ENCODE data around the gene CLCN3.
A peak's percentile ranks its signal among the peaks of the same experiment; 100 is the strongest.

The CLCN3 gene

DNA sequence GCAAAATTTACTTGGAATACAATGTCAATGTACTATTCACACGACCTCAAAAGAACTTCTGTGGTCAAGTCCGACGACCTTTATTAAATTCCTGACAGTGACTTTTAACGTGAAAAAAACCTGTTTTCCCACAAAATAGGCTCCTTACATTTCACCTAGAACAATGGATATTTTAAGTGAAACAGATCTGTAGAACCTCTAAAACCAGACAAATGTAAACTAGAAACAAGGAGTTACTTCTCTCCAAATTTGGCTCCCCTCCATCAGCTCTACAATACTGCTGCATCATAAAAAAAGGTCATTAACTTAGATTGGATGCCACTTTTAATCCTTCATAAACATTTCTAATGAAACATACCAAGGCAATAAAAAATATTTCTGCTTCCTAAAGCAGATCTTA is 9.2 kb upstream of the CLCN3 start:
- no peak for DNase-seq (ENCODE audit: low read depth)
- TF ChIP-seq, protein P1, sequence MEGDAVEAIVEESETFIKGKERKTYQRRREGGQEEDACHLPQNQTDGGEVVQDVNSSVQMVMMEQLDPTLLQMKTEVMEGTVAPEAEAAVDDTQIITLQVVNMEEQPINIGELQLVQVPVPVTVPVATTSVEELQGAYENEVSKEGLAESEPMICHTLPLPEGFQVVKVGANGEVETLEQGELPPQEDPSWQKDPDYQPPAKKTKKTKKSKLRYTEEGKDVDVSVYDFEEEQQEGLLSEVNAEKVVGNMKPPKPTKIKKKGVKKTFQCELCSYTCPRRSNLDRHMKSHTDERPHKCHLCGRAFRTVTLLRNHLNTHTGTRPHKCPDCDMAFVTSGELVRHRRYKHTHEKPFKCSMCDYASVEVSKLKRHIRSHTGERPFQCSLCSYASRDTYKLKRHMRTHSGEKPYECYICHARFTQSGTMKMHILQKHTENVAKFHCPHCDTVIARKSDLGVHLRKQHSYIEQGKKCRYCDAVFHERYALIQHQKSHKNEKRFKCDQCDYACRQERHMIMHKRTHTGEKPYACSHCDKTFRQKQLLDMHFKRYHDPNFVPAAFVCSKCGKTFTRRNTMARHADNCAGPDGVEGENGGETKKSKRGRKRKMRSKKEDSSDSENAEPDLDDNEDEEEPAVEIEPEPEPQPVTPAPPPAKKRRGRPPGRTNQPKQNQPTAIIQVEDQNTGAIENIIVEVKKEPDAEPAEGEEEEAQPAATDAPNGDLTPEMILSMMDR (IDR thresholded peaks at IDR 0.05; ENCODE audit: insufficient read depth, low read depth, low read length, missing control alignments) = no peak
- peak overlapping the region; percentile 95 for H3K4me3 ChIP-seq (ENCODE audit: low read depth, low read length)

DNA sequence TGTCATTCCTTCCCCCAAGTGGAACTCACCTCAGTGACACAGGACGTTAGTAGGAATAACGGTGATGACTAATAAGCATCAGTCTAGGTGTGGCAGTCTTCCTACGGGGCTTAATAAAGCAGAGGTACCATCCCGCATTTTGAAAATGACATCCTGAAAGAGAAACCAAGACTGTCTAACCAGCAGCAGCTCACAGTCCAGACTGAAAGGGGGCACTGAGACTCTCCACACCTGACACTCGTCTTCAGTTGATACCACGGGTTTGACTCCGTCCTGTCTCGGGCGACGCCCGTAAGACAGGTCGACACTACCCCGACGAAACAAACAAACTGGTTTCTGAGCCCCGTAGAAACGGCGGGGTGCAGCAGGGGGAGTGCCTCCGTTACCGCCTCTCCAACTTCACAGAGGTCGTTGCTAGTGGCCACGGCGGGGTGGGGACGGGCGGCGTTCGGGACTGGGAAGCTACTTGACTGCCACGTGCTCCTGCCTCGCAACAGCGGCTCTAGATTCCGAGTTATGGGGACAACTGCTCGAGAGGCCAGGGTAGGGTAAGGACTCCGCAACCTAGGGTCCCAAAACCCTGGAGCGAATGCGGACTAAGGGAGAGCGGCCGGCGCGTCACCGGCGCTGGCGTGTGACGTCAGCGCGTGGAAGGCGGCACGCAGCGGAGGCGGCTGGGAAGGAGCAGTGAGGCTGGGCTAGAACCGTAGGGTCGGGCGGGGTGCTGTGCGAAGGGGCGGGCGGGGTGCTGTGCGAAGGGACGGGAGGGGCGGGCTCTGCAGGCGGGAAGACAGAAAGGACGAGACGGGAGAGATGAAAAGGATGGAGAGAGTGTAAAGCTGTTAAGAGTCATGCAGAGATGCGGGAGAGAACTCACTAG is 8.1 kb upstream of the CLCN3 start, which contains the start of gene NEK1:
Gene NEK1, minus strand, starts transcription at position 593 of the 880 bp plus-strand sequence. CDS start 9,953 bp downstream, outside the sequence.
- DNase-seq (ENCODE audit: low read depth) = peak; percentile 93
- TF ChIP-seq, protein P1 (IDR thresholded peaks at IDR 0.05; ENCODE audit: insufficient read depth, low read depth, low read length, missing control alignments) = no peak

DNA sequence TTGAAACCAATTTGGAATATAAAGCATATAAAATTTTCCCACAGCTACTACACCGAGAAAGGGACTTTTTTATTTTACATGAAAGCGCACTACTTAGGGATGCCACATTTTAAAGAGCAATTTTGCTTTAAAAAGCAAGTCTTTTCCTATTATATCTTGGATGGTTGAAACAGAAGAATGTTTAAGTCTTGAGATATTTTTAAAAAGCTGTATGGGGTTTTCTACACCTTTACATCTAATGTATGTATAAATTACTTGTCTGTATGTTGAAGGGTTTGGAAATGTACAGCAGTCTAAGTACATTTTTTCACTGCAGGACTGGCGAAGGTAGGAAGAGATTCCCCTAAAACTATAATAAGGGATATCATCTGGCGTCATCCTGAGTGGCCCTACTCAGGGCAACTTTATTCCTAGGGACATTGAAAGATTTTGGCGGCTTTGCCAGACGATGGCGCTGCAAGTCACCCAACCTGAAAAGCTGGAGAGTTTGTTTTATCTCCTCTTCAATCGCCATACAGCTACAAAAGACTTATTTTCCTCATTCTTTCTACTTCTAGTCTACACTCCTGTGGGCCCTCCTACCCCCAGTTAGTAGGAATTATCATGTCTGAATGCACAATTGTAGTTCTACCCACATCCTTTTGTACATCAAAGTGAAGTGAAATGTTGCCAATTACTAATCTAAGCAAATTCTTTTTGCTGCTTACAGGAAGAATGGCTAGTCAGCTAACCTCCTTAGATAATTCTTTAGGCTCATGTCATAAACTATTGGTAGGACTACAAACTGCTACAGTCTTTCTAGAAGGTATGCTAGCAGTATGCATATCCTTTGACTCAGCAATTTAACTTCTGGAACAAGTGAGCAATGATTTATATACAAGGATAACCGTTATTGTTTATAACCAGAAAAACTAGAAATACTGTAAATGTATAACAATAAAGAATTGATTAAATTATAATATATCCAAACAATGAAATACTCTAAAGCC is 7.2 kb upstream of the CLCN3 start:
- TF ChIP-seq, protein P1 (IDR thresholded peaks at IDR 0.05; ENCODE audit: insufficient read depth, low read depth, low read length, missing control alignments) = peak; percentile 70
- peak overlapping the region; percentile 95 for H3K4me3 ChIP-seq (ENCODE audit: low read depth, low read length)
- DNase-seq (ENCODE audit: low read depth) = peak; percentile 79

More for the DNA sequence above, 8.1 kb upstream of the CLCN3 start, which contains the start of gene NEK1:
- H3K4me3 ChIP-seq (ENCODE audit: low read depth, low read length) = peak within 1 kb of the TSS; percentile 95

DNA sequence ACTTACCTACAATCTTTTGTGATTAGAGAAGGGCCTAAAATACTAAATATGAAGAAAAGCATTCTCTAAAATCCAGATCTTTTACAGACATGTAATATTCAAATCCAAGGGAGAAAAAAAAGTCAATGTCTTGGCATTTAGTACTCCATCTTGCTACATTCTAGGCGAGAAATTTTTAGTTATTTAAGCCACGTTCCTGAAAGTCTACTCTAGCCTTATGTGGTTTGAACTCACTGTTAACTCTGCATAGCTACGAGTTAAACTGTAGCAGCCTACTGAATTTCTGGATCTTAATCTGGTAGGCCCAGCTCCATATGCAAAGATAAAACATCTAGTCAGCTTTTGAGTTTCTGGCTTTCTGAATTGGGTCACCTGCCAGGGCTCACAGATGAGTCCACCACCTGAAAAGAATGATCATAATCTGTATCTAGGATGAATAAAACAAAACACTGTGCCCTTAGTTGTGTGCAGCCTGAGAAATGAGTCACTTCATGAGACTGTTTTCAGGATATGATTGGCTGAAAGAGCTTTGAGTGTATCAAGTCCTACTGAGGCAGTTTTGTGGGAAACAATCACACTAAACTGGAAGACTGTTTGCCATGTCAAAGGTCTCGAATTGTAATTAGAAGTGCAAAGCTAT is 4.8 kb upstream of the CLCN3 start:
- TF ChIP-seq, protein P1 (IDR thresholded peaks at IDR 0.05; ENCODE audit: insufficient read depth, low read depth, low read length, missing control alignments) = no peak
- DNase-seq (ENCODE audit: low read depth) = no peak
- H3K4me3 ChIP-seq (ENCODE audit: low read depth, low read length) = no peak overlapping the region

DNA sequence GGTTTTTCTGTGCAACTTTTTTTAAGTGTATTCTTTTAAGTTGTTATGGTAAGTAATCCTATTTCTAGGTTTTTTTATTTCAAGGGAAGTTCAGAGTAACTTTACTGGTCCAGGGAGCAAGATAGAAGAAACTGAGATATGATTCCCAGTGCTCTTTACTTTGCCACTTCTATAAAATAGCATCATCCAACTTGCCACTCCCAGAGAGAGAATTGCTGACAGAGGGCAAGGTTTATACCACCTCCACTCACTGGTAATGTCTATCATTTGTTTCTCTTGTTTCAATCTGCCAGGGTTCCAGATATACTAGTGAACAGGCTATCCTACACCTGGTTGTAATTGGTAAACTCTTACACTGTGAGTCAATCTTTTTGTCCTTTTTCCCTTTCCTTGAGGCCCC is 3.5 kb upstream of the CLCN3 start:
- TF ChIP-seq, protein P1 (IDR thresholded peaks at IDR 0.05; ENCODE audit: insufficient read depth, low read depth, low read length, missing control alignments) = no peak
- H3K4me3 ChIP-seq (ENCODE audit: low read depth, low read length) = no peak overlapping the region
- no peak for DNase-seq (ENCODE audit: low read depth)

DNA sequence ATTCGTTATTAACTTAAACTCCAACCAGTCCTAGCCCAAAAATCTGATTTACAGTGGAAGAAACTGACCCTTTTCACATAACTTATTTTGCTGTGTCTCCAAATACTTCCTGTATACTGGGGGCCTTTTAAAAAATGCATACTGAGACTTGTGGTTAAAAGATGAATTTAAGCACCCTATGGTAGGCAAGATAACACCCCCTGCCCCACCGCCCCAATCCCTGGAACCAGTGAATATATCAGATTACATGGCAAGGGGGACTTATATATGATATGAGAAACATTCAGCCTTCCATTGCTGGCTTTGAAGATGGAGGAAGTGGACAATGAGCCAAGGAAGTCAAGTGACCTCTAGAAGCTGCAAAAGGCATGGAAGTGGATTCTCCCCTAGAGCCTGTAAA is 3.1 kb upstream of the CLCN3 start:
- no peak for DNase-seq (ENCODE audit: low read depth)
- H3K4me3 ChIP-seq (ENCODE audit: low read depth, low read length) = no peak overlapping the region
- TF ChIP-seq, protein P1 (IDR thresholded peaks at IDR 0.05; ENCODE audit: insufficient read depth, low read depth, low read length, missing control alignments) = no peak
